Liver (tissue), 9 donors: ENCODE results near the gene FGD5. TPM values are rescaled to one million over a fixed set of nuclear protein-coding genes. Genes with fewer than 3 reads are reported as not detected.

Source experiments
- DNase-seq: peaks from one replicate; pipeline ENCODE4 v3.0.0-alpha.2; 2017; ENCODE audit warnings: low spot score
- H3K27ac ChIP-seq, 2 donors: one replicate each; pipeline ENCODE4 v1.7.0; 2013; ENCODE audit warnings: inconsistent platforms in 2 of 2, low read length in 2 of 2, control low read depth in 1 of 2, low read depth in 1 of 2, mild to moderate bottlenecking in 1 of 2
- H3K27me3 ChIP-seq, 4 donors: one replicate each; pipeline versions ENCODE4 v1.6.1 to v1.7.0; 2013; ENCODE audit warnings: low read length in 3 of 4, inconsistent platforms in 1 of 4, mild to moderate bottlenecking in 1 of 4, moderate library complexity in 1 of 4; ENCODE audit not compliant: control insufficient read depth in 4 of 4, insufficient read depth in 4 of 4
- H3K36me3 ChIP-seq, 4 donors: one replicate each; pipeline versions ENCODE4 v1.6.1 to v1.7.0; 2013; ENCODE audit warnings: low read length in 3 of 4, mild to moderate bottlenecking in 3 of 4, low read depth in 1 of 4, moderate library complexity in 1 of 4; ENCODE audit not compliant: control insufficient read depth in 4 of 4, insufficient read depth in 3 of 4
- H3K4me1 ChIP-seq, 4 donors: one replicate each; pipeline versions ENCODE4 v1.6.1 to v1.7.0; 2013; ENCODE audit warnings: low read length in 3 of 4, mild to moderate bottlenecking in 3 of 4, moderate library complexity in 1 of 4; ENCODE audit not compliant: control insufficient read depth in 4 of 4, insufficient read depth in 4 of 4
- H3K4me3 ChIP-seq, 3 donors: one replicate each; pipeline versions ENCODE4 v1.6.1 to v1.7.0; 2013; ENCODE audit warnings: low read length in 3 of 3, control low read depth in 1 of 3, low read depth in 1 of 3, mild to moderate bottlenecking in 1 of 3
- H3K9ac ChIP-seq, 2 donors: one replicate each; pipeline ENCODE4 v1.7.0; 2013; ENCODE audit warnings: low read length in 2 of 2, mild to moderate bottlenecking in 2 of 2, moderate library complexity in 2 of 2, control low read depth in 1 of 2, low read depth in 1 of 2
- H3K9me3 ChIP-seq, 4 donors: one replicate each; pipeline versions ENCODE4 v1.6.1 to v1.7.0; 2013; ENCODE audit warnings: low read length in 3 of 4; ENCODE audit not compliant: control insufficient read depth in 4 of 4
- EGR1 ChIP-seq, 2 donors: IDR thresholded peaks; 2 replicates each; pipeline ENCODE4 v1.6.1; 2016 to 2018; ENCODE audit warnings: antibody characterized with exemption in 2 of 2, low read depth in 2 of 2
- FOXA1 ChIP-seq: IDR thresholded peaks from 2 replicates; pipeline ENCODE4 v1.6.1; 2016; ENCODE audit warnings: antibody characterized with exemption
- FOXA2 ChIP-seq: IDR thresholded peaks from 2 replicates; pipeline ENCODE4 v1.6.1; 2016; ENCODE audit warnings: antibody characterized with exemption
- GABPA ChIP-seq, 2 donors: IDR thresholded peaks in 1 of 2; conservative IDR thresholded peaks in 1 of 2; 2 replicates each; pipeline ENCODE4 v1.6.1; 2016; ENCODE audit warnings: antibody characterized with exemption in 2 of 2, mild to moderate bottlenecking in 1 of 2, moderate library complexity in 1 of 2
- HNF4A ChIP-seq, 2 donors: conservative IDR thresholded peaks; 2 replicates each; pipeline ENCODE4 v1.6.1; 2016; ENCODE audit warnings: antibody characterized with exemption in 2 of 2, mild to moderate bottlenecking in 2 of 2
- HNF4G ChIP-seq: IDR thresholded peaks from 2 replicates; pipeline ENCODE4 v1.6.1; 2016; ENCODE audit warnings: antibody characterized with exemption
- JUND ChIP-seq, 2 donors: IDR thresholded peaks; 2 replicates each; pipeline ENCODE4 v1.6.1; 2016; ENCODE audit warnings: antibody characterized with exemption in 2 of 2
- NR2F2 ChIP-seq: IDR thresholded peaks from 2 replicates; pipeline ENCODE4 v1.6.1; 2016; ENCODE audit warnings: antibody characterized with exemption
- RAD21 ChIP-seq, 2 donors: IDR thresholded peaks; 2 replicates each; pipeline ENCODE4 v1.6.1; 2016; ENCODE audit warnings: antibody characterized with exemption in 2 of 2, mild to moderate bottlenecking in 2 of 2
- RXRA ChIP-seq, 2 donors: IDR thresholded peaks; 2 replicates each; pipeline ENCODE4 v1.6.1; 2017 to 2018; ENCODE audit warnings: antibody characterized with exemption in 2 of 2, mild to moderate bottlenecking in 1 of 2
- SP1 ChIP-seq: IDR thresholded peaks from 2 replicates; pipeline ENCODE4 v1.6.1; 2018; ENCODE audit warnings: antibody characterized with exemption, mild to moderate bottlenecking
- TAF1 ChIP-seq: conservative IDR thresholded peaks from 2 replicates; pipeline ENCODE4 v1.6.1; 2016; ENCODE audit warnings: antibody characterized with exemption, mild to moderate bottlenecking
- YY1 ChIP-seq: IDR thresholded peaks from 2 replicates; pipeline ENCODE4 v1.6.1; 2016; ENCODE audit warnings: antibody characterized with exemption, mild to moderate bottlenecking
- WGBS: extraction: QIAGEN DNeasy Blood & Tissue Kit; methylation state at CpG from one replicate; pipeline ENCODE4 v1.1.7; 2013; 5-methylcytosine and 5-hydroxymethylcytosine counted together
- polyA plus RNA-seq, 2 donors: library from polyadenylated mRNA; stranded (reverse) in 1 of 2; unstranded in 1 of 2; fragments of 200-250 nt in 1 of 2; fragments of >200 nt in 1 of 2; fragmentation: Nextera tagmentation in 1 of 2; extraction: Ambion mirVana in 1 of 2; gene quantifications; one replicate each; pipeline versions ENCODE4 v1.2.1 to v1.2.3, GENCODE V29; 2013 to 2015
- total RNA-seq, 2 donors: library from RNA; depleted of rRNA; stranded (reverse); fragments of >200 nt; gene quantifications; one replicate each; pipeline ENCODE4 v1.2.3, GENCODE V29; 2014
- TF ChIP-seq, protein P1 (sequence below): IDR thresholded peaks from 2 replicates; pipeline ENCODE4 v1.6.1; 2016; ENCODE audit warnings: antibody characterized with exemption
- TF ChIP-seq, protein P2 (sequence below): IDR thresholded peaks from 2 replicates; pipeline ENCODE4 v1.6.1; 2016; ENCODE audit warnings: antibody characterized with exemption
- TF ChIP-seq, protein P3 (sequence below): fragments of 150-350 bp; IDR thresholded peaks from 2 replicates; pipeline ENCODE4 v1.5.1; 2017; ENCODE audit warnings: improper control_type of control experiment, low read depth, low read length; ENCODE audit not compliant: missing input control
- TF ChIP-seq, protein P4 (sequence below): IDR thresholded peaks from 2 replicates; pipeline ENCODE4 v1.6.1; 2016; ENCODE audit warnings: antibody characterized with exemption, mild to moderate bottlenecking
- TF ChIP-seq, protein P5 (sequence below): IDR thresholded peaks from 2 replicates; pipeline ENCODE4 v1.6.1; 2016; ENCODE audit warnings: antibody characterized with exemption
- donor health status: healthy.
- donor health status: healthy.
- donor health status: healthy.
- donor health status: healthy.
- donor health status: healthy.

Gene FGD5
- total and polyA plus RNA-seq, 4 donors: 2.0 to 6.3 (median 3.1) TPM

DNA sequence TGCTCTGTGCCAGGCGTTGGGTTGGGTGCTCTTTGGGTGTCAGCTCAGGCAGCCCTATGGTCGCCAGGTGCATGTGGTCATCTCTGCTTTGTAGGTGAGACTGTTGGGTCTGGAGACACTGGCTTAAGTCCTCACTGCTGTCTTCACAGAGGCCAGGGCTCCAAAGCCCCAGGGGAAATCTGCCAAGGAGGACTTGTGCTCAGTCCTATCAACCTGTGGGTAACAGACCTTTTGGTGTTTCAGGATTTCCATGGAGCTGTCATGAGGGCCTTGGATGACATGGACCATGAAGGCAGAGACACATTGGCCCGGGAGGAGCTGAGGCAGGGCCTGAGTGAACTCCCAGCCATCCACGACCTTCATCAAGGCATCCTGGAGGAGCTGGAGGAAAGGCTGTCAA is 78.5 kb downstream of the FGD5 start:
- WGBS: 90% methylated on average over 4 of the region's 4 CpGs
- H3K27ac ChIP-seq: no peak overlapping the region

DNA sequence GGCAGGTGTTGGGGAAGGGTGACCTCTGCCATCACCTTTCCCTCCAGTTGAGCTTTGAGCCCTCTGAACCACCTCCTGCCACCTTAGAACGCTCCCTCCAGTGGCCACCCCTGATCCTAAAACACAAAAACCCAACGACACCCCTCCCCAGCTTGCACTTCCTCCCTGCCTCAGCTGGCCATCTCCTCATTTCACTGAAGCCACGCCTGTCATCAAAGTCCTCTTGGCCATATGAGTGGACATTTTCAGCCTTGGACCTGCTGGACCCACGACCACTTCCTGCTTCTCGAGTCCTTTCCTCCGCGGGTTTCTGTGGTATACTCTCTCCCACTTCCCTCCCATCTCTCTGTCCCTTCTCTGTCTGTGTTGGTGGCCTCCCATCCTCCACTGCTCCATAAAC is 80.2 kb downstream of the FGD5 start:
- TF ChIP-seq EGR1 (IDR thresholded peaks at IDR 0.05; ENCODE audit: low read depth in 2 of 2) (no peak), HNF4A (conservative IDR thresholded peaks at IDR 0.05) (peak in 1 of 2 donors; percentile 38), NR2F2 (no peak)
- no peak overlapping the region for H3K27ac ChIP-seq
- peaks cover 16 to 39% (median 28%) of the 10 kb centered on the region in 4 donors for H3K4me1 ChIP-seq
- no peaks in the 10 kb centered on the region for H3K9me3 ChIP-seq
- no peaks in the 10 kb centered on the region for H3K27me3 ChIP-seq
- 57% methylated on average over 7 of the region's 7 CpGs for WGBS
- no peak for DNase-seq
- H3K36me3 ChIP-seq: no peaks in the 10 kb centered on the region
- no peak overlapping the region for H3K4me3 ChIP-seq
- no peak overlapping the region for H3K9ac ChIP-seq

More for the DNA sequence above, 78.5 kb downstream of the FGD5 start:
- H3K9ac ChIP-seq: no peak overlapping the region
- peaks cover 14 to 32% (median 25%) of the 10 kb centered on the region in 4 donors for H3K4me1 ChIP-seq
- DNase-seq: no peak
- H3K36me3 ChIP-seq: no peaks in the 10 kb centered on the region
- no peaks in the 10 kb centered on the region for H3K27me3 ChIP-seq
- no peak overlapping the region for H3K4me3 ChIP-seq
- no peak for TF ChIP-seq GABPA (IDR thresholded peaks at IDR 0.05 in 1 of 2, conservative IDR thresholded peaks at IDR 0.05 in 1 of 2)
- TF ChIP-seq, protein P1, sequence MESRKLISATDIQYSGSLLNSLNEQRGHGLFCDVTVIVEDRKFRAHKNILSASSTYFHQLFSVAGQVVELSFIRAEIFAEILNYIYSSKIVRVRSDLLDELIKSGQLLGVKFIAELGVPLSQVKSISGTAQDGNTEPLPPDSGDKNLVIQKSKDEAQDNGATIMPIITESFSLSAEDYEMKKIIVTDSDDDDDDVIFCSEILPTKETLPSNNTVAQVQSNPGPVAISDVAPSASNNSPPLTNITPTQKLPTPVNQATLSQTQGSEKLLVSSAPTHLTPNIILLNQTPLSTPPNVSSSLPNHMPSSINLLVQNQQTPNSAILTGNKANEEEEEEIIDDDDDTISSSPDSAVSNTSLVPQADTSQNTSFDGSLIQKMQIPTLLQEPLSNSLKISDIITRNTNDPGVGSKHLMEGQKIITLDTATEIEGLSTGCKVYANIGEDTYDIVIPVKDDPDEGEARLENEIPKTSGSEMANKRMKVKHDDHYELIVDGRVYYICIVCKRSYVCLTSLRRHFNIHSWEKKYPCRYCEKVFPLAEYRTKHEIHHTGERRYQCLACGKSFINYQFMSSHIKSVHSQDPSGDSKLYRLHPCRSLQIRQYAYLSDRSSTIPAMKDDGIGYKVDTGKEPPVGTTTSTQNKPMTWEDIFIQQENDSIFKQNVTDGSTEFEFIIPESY: no peak
- TF ChIP-seq RXRA (IDR thresholded peaks at IDR 0.05): no peak
- TF ChIP-seq JUND (IDR thresholded peaks at IDR 0.05): no peak
- TF ChIP-seq RAD21 (IDR thresholded peaks at IDR 0.05): no peak
- TF ChIP-seq FOXA1: no peak
- TF ChIP-seq EGR1 (IDR thresholded peaks at IDR 0.05; ENCODE audit: low read depth in 2 of 2): no peak
- no peak for TF ChIP-seq HNF4A (conservative IDR thresholded peaks at IDR 0.05)
- TF ChIP-seq HNF4G: no peak
- TF ChIP-seq FOXA2: no peak
- TF ChIP-seq, protein P2, sequence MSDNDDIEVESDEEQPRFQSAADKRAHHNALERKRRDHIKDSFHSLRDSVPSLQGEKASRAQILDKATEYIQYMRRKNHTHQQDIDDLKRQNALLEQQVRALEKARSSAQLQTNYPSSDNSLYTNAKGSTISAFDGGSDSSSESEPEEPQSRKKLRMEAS: no peak
- TF ChIP-seq YY1: no peak
- H3K9me3 ChIP-seq: no peaks in the 10 kb centered on the region

DNA sequence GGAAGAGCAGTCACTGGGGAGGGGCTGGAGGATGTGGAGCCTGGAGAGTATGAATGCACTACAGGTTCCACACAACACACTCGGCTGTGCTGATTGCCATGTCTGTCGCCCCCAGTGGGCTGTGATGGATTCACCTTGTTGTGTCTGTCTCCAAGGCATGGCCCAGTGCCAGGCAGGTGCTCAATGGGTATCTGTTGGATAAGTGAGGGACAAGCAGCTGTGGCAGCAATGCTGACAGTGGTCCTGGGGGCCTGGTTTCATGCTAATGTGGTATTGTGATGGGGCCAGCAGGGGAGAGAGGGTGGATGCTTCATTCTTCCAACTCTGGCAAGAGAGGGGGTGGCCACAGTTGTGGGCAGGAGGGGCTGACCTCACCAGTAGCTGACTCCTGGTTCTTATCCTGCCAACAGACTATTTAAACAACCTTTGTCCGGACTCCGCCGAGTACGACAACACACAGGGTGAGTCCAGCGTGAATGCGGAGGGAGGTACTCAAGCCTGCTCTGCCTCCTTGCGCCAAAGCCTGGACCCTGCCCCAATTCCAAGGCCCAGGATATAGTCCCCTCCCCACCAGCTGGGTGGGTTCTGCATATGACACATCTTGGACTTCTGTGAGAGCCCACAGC is 81.3 kb downstream of the FGD5 start:
- DNase-seq: peak; percentile 60
- TF ChIP-seq HNF4G (peak; percentile 95), SP1 (peak; percentile 98), FOXA2 (peak; percentile 76), HNF4A (conservative IDR thresholded peaks at IDR 0.05) (peak; percentile 98 to 99), NR2F2 (no peak), JUND (IDR thresholded peaks at IDR 0.05) (peak; percentile 78 to 90), FOXA1 (peak; percentile 62), EGR1 (IDR thresholded peaks at IDR 0.05; ENCODE audit: low read depth in 2 of 2) (peak; percentile 12 to 75), RAD21 (IDR thresholded peaks at IDR 0.05) (peak; percentile 47 to 62), YY1 (peak; percentile 48), TAF1 (no peak), GABPA (IDR thresholded peaks at IDR 0.05 in 1 of 2, conservative IDR thresholded peaks at IDR 0.05 in 1 of 2) (no peak)
- TF ChIP-seq, protein P3, sequence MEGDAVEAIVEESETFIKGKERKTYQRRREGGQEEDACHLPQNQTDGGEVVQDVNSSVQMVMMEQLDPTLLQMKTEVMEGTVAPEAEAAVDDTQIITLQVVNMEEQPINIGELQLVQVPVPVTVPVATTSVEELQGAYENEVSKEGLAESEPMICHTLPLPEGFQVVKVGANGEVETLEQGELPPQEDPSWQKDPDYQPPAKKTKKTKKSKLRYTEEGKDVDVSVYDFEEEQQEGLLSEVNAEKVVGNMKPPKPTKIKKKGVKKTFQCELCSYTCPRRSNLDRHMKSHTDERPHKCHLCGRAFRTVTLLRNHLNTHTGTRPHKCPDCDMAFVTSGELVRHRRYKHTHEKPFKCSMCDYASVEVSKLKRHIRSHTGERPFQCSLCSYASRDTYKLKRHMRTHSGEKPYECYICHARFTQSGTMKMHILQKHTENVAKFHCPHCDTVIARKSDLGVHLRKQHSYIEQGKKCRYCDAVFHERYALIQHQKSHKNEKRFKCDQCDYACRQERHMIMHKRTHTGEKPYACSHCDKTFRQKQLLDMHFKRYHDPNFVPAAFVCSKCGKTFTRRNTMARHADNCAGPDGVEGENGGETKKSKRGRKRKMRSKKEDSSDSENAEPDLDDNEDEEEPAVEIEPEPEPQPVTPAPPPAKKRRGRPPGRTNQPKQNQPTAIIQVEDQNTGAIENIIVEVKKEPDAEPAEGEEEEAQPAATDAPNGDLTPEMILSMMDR: no peak
- TF ChIP-seq, protein P4, sequence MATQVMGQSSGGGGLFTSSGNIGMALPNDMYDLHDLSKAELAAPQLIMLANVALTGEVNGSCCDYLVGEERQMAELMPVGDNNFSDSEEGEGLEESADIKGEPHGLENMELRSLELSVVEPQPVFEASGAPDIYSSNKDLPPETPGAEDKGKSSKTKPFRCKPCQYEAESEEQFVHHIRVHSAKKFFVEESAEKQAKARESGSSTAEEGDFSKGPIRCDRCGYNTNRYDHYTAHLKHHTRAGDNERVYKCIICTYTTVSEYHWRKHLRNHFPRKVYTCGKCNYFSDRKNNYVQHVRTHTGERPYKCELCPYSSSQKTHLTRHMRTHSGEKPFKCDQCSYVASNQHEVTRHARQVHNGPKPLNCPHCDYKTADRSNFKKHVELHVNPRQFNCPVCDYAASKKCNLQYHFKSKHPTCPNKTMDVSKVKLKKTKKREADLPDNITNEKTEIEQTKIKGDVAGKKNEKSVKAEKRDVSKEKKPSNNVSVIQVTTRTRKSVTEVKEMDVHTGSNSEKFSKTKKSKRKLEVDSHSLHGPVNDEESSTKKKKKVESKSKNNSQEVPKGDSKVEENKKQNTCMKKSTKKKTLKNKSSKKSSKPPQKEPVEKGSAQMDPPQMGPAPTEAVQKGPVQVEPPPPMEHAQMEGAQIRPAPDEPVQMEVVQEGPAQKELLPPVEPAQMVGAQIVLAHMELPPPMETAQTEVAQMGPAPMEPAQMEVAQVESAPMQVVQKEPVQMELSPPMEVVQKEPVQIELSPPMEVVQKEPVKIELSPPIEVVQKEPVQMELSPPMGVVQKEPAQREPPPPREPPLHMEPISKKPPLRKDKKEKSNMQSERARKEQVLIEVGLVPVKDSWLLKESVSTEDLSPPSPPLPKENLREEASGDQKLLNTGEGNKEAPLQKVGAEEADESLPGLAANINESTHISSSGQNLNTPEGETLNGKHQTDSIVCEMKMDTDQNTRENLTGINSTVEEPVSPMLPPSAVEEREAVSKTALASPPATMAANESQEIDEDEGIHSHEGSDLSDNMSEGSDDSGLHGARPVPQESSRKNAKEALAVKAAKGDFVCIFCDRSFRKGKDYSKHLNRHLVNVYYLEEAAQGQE: peak; percentile 87
- TF ChIP-seq, protein P2: peak; percentile 73
- TF ChIP-seq, protein P5, sequence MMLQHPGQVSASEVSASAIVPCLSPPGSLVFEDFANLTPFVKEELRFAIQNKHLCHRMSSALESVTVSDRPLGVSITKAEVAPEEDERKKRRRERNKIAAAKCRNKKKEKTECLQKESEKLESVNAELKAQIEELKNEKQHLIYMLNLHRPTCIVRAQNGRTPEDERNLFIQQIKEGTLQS: no peak

More for the DNA sequence above, 81.3 kb downstream of the FGD5 start:
- peak overlapping the region in 1 of 2 donors; percentile 40 for H3K9ac ChIP-seq
- H3K27ac ChIP-seq: peak overlapping the region; percentile 73 to 86
- no peak overlapping the region for H3K4me3 ChIP-seq
- peaks cover 16 to 39% (median 28%) of the 10 kb centered on the region in 4 donors for H3K4me1 ChIP-seq
- no peaks in the 10 kb centered on the region for H3K27me3 ChIP-seq
- no peaks in the 10 kb centered on the region for H3K36me3 ChIP-seq
- 40% methylated on average over 9 of the region's 9 CpGs for WGBS
- no peaks in the 10 kb centered on the region for H3K9me3 ChIP-seq
